ENCODE data around the gene EPN3. TPM values are rescaled to one million over a fixed set of nuclear protein-coding genes. Genes with fewer than 3 reads are reported as not detected.
A peak's percentile ranks its signal among the peaks of the same experiment; 100 is the strongest.

Gene EPN3
- total and polyA plus RNA-seq, 2 donors from 2014 or later: 5.0 to 28.7 TPM

GRCh38 chr17:50536683-50537646, 4.4 kb downstream of the EPN3 start:
- H3K4me3 ChIP-seq (ENCODE audit: low read length in 3 of 3): no peak overlapping the region
- H3K9ac ChIP-seq (ENCODE audit: low read length in 3 of 3): no peak overlapping the region
- intact Hi-C loops (cut with DNase I): no loop called here
- H3K27ac ChIP-seq (ENCODE audit: low read depth in 2 of 2, low read length in 2 of 2): no peak overlapping the region
- peaks cover 0 to 5% (median 2%) of the 10 kb centered on the region in 3 donors for H3K36me3 ChIP-seq (ENCODE audit: control insufficient read depth in 2 of 3, insufficient read depth in 3 of 3, low read length in 3 of 3)
- TF ChIP-seq CTCF (IDR thresholded peaks at IDR 0.05; ENCODE audit: borderline replicate concordance, extremely low read depth, insufficient read depth): no peak
- H3K9me3 ChIP-seq (ENCODE audit: control insufficient read depth in 2 of 3, insufficient read depth in 1 of 3, low read length in 3 of 3): no peaks in the 10 kb centered on the region
- FAIRE-seq: no peak
- no peaks in the 10 kb centered on the region for H3K27me3 ChIP-seq (ENCODE audit: control insufficient read depth, insufficient read depth, low read length)
- H3K4me1 ChIP-seq (ENCODE audit: control insufficient read depth in 2 of 3, insufficient read depth in 2 of 3, low read depth in 1 of 3, low read length in 3 of 3): peaks cover 0 to 44% (median 0%) of the 10 kb centered on the region in 3 donors
- peak in 1 of 5 donors; percentile 68 for DNase-seq

GRCh38 chr17:50537721-50538548, 5.4 kb downstream of the EPN3 start:
- DNase-seq (no peak), FAIRE-seq (no peak)
- no peak overlapping the region for H3K4me3 ChIP-seq (ENCODE audit: low read length in 3 of 3)
- peaks cover 0 to 45% (median 5%) of the 10 kb centered on the region in 3 donors for H3K4me1 ChIP-seq (ENCODE audit: control insufficient read depth in 2 of 3, insufficient read depth in 2 of 3, low read depth in 1 of 3, low read length in 3 of 3)
- no peaks in the 10 kb centered on the region for H3K9me3 ChIP-seq (ENCODE audit: control insufficient read depth in 2 of 3, insufficient read depth in 1 of 3, low read length in 3 of 3)
- H3K27me3 ChIP-seq (ENCODE audit: control insufficient read depth, insufficient read depth, low read length): no peaks in the 10 kb centered on the region
- H3K27ac ChIP-seq (ENCODE audit: low read depth in 2 of 2, low read length in 2 of 2): peak overlapping the region; percentile 25 to 78
- TF ChIP-seq CTCF (IDR thresholded peaks at IDR 0.05; ENCODE audit: borderline replicate concordance, extremely low read depth, insufficient read depth): no peak
- no peak overlapping the region for H3K9ac ChIP-seq (ENCODE audit: low read length in 3 of 3)
- peaks cover 0 to 5% (median 2%) of the 10 kb centered on the region in 3 donors for H3K36me3 ChIP-seq (ENCODE audit: control insufficient read depth in 2 of 3, insufficient read depth in 3 of 3, low read length in 3 of 3)
- intact Hi-C loops (cut with DNase I): no loop called here

DNA sequence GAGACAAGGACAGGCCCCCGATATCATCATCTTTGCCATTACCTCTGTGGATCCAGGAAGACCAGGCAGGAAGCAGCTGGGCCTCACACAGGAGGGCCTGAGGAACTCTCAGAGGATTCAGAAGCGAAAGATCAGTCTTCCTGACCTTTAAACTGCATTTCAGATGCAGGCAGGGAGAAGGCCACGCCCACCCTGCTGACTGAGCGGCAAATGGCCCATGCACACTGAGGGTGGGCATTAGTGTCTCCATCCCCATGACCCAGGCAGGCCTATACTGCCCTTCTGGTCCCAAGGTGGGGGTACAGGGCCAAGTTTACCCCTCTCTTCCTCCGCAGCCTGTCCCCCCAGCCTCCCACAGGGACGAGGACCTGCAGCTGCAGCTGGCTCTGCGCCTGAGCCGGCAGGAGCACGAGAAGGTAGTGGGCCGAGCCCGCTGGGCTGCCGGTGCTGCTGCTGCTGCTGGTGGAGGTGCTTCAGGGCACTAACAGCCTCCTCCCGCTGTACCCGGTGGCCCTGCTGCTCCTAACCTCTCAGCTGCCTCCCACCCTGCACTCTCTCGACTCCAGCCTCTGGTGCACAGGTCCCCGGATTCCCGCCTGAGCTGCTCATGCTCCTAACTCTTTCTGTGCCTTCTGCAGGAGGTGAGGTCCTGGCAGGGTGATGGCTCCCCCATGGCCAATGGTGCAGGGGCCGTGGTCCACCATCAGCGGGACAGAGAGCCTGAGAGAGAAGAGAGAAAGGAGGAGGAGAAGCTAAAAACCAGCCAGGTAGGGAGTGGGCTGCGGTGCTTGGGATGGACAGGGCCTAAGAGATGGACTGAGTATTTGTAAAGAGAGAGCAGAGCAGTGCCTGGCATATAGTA, 6.2 kb downstream of the EPN3 start:
- DNase-seq: peak in 1 of 5 donors; percentile 64
- peak overlapping the region in 1 of 2 donors; percentile 78 for H3K27ac ChIP-seq (ENCODE audit: low read depth in 2 of 2, low read length in 2 of 2)

More for the DNA sequence above, 6.2 kb downstream of the EPN3 start:
- Histone ChIP-seq H3K9ac (ENCODE audit: low read length in 3 of 3) (no peak overlapping the region), H3K4me3 (ENCODE audit: low read length in 3 of 3) (no peak overlapping the region), H3K4me1 (ENCODE audit: control insufficient read depth in 2 of 3, insufficient read depth in 2 of 3, low read depth in 1 of 3, low read length in 3 of 3) (peaks cover 0 to 45% (median 5%) of the 10 kb centered on the region in 3 donors), H3K27me3 (ENCODE audit: control insufficient read depth, insufficient read depth, low read length) (no peaks in the 10 kb centered on the region), H3K9me3 (ENCODE audit: control insufficient read depth in 2 of 3, insufficient read depth in 1 of 3, low read length in 3 of 3) (no peaks in the 10 kb centered on the region), H3K36me3 (ENCODE audit: control insufficient read depth in 2 of 3, insufficient read depth in 3 of 3, low read length in 3 of 3) (peaks cover 0 to 5% (median 2%) of the 10 kb centered on the region in 3 donors)
- no peak for TF ChIP-seq CTCF (IDR thresholded peaks at IDR 0.05; ENCODE audit: borderline replicate concordance, extremely low read depth, insufficient read depth)
- no peak for FAIRE-seq
- intact Hi-C loops (cut with DNase I): no loop called here
